Neural cell (in vitro differentiated cells): ENCODE data around the gene P2RX3. TPM values are rescaled to one million over a fixed set of nuclear protein-coding genes. Genes with fewer than 3 reads are reported as not detected.

ENCODE experiments used
- H2AFZ ChIP-seq: fragments of 200-600, 300-800 bp; sonication (generic), shearing (Covaris generic); 2 replicates; pipeline ENCODE4 v1.6.0; 2014; ENCODE audit warnings: low read depth, mild to moderate bottlenecking, antibody characterized with exemption, low read length, moderate library complexity
- H3F3A ChIP-seq: fragments of 200-600 bp; shearing (Covaris generic); 2 replicates; pipeline ENCODE4 v1.6.1; 2016; ENCODE audit warnings: mild to moderate bottlenecking, moderate library complexity, mixed read lengths, antibody characterized with exemption, low read length; ENCODE audit not compliant: insufficient read depth, poor library complexity, severe bottlenecking
- H3K27ac ChIP-seq: fragments of 200-600, 300-800 bp; sonication (generic), shearing (Covaris generic); 2 replicates; pipeline ENCODE4 v1.5.1; 2014; ENCODE audit warnings: mild to moderate bottlenecking, low read length, moderate library complexity
- H3K27me3 ChIP-seq: fragments of 300-800, 200-600 bp; sonication (generic), shearing (Covaris generic); 2 replicates; pipeline ENCODE4 v1.6.0; 2014; ENCODE audit warnings: mild to moderate bottlenecking, low read depth, low read length, moderate library complexity; ENCODE audit not compliant: insufficient read depth
- H3K36me3 ChIP-seq: fragments of 300-800, 200-600 bp; sonication (generic), shearing (Covaris generic); 2 replicates; pipeline ENCODE4 v1.5.1; 2014; ENCODE audit warnings: mild to moderate bottlenecking, antibody characterized with exemption, low read length, moderate library complexity; ENCODE audit not compliant: insufficient read depth
- H3K4me2 ChIP-seq: fragments of 300-800, 200-600 bp; sonication (generic), shearing (Covaris generic); 2 replicates; pipeline ENCODE4 v1.6.0; 2014; ENCODE audit warnings: mild to moderate bottlenecking, low read length
- H3K4me3 ChIP-seq: fragments of 300-800, 200-600 bp; sonication (generic), shearing (Covaris generic); 2 replicates; pipeline ENCODE4 v1.5.1; 2014; ENCODE audit warnings: mild to moderate bottlenecking, low read length, moderate library complexity
- H3K79me2 ChIP-seq: fragments of 200-600 bp; shearing (Covaris generic); replicated peaks from 2 replicates; pipeline ENCODE4 v1.6.0; 2014; ENCODE audit warnings: mild to moderate bottlenecking, low read length, moderate library complexity; ENCODE audit not compliant: insufficient read depth
- H3K9ac ChIP-seq: fragments of 300-800, 200-600 bp; sonication (generic), shearing (Covaris generic); 2 replicates; pipeline ENCODE4 v1.6.1; 2016; ENCODE audit warnings: mild to moderate bottlenecking, low read length, mixed read lengths
- H3K9me2 ChIP-seq: fragments of 200-600 bp; shearing (Covaris generic); 2 replicates; pipeline ENCODE4 v1.6.1; 2016; ENCODE audit warnings: mild to moderate bottlenecking, low read length, mixed read lengths; ENCODE audit not compliant: insufficient read depth
- H3K9me3 ChIP-seq: fragments of 200-600, 300-800 bp; sonication (generic), shearing (Covaris generic); 2 replicates; pipeline ENCODE4 v1.6.1; 2016; ENCODE audit warnings: mild to moderate bottlenecking, mixed run types, low read length, moderate library complexity, mixed read lengths
- H4K20me1 ChIP-seq: fragments of 200-600 bp; shearing (Covaris generic); 2 replicates; pipeline ENCODE4 v1.6.1; 2016; ENCODE audit warnings: mild to moderate bottlenecking, mixed run types; ENCODE audit not compliant: insufficient read depth
- CTCF ChIP-seq: fragments of 450-650 bp; IDR thresholded peaks from 2 replicates; pipeline ENCODE4 v1.5.1; 2014; ENCODE audit warnings: antibody characterized with exemption, mild to moderate bottlenecking, moderate library complexity; ENCODE audit not compliant: poor library complexity, severe bottlenecking
- EP300 ChIP-seq: fragments of 450-650 bp; conservative IDR thresholded peaks from 2 replicates; pipeline ENCODE4 v1.6.1; 2014; ENCODE audit warnings: antibody characterized with exemption, mild to moderate bottlenecking, moderate library complexity; ENCODE audit not compliant: poor library complexity, severe bottlenecking
- EZH2 ChIP-seq: fragments of 200-600, 300-800 bp; shearing (Covaris generic), sonication (generic); IDR thresholded peaks from 2 replicates; pipeline ENCODE4 v1.6.1; 2014; ENCODE audit warnings: antibody characterized with exemption, low read length, borderline replicate concordance, mild to moderate bottlenecking; ENCODE audit not compliant: insufficient read depth, poor library complexity, severe bottlenecking
- MXI1 ChIP-seq: fragments of 450-650 bp; conservative IDR thresholded peaks from 2 replicates; pipeline ENCODE4 v1.6.1; 2014; ENCODE audit warnings: antibody characterized with exemption, mild to moderate bottlenecking; ENCODE audit not compliant: poor library complexity, severe bottlenecking
- POLR2AphosphoS5 ChIP-seq: IDR thresholded peaks from 2 replicates; pipeline ENCODE4 v1.6.1; 2012
- RAD21 ChIP-seq: fragments of 450-650 bp; conservative IDR thresholded peaks from 2 replicates; pipeline ENCODE4 v1.6.1; 2014; ENCODE audit warnings: antibody characterized with exemption, mild to moderate bottlenecking, moderate library complexity
- REST ChIP-seq: IDR thresholded peaks from 2 replicates; pipeline ENCODE4 v1.6.1; 2012; ENCODE audit warnings: borderline replicate concordance
- SMC3 ChIP-seq: fragments of 450-650 bp; conservative IDR thresholded peaks from 2 replicates; pipeline ENCODE4 v1.6.1; 2014; ENCODE audit warnings: antibody characterized with exemption, mild to moderate bottlenecking, moderate library complexity; ENCODE audit not compliant: poor library complexity
- TAF1 ChIP-seq: IDR thresholded peaks from 2 replicates; pipeline ENCODE4 v1.6.1; 2012; ENCODE audit warnings: low read depth
- polyA plus RNA-seq: library from polyadenylated mRNA; depleted of rRNA; stranded (reverse); fragments of >200 nt; gene quantifications from 2 replicates; pipeline ENCODE4 v1.2.3, GENCODE V29; 2014

P2RX3 gene
- polyA plus RNA-seq, 1 donor from 2014 or later: not detected

- peaks cover 30% of the 10 kb centered on the region for H3K79me2 ChIP-seq
- H2AFZ ChIP-seq: no peak overlapping the region
- TF ChIP-seq REST (no peak), TAF1 (no peak), POLR2AphosphoS5 (no peak), MXI1 (no peak), RAD21 (no peak), CTCF (no peak), EZH2 (no peak), EP300 (no peak), SMC3 (no peak)
- no peaks in the 10 kb centered on the region for H3K27me3 ChIP-seq
- H3K9me3 ChIP-seq: no peaks in the 10 kb centered on the region
- H3K4me3 ChIP-seq: peak overlapping the region; percentile 92
- H3K9ac ChIP-seq: peak overlapping the region; percentile 25
- H3F3A ChIP-seq: peaks cover 3% of the 10 kb centered on the region
- H3K27ac ChIP-seq: no peak overlapping the region
- H3K9me2 ChIP-seq: no peaks in the 10 kb centered on the region
- peaks cover 7% of the 10 kb centered on the region for H3K36me3 ChIP-seq
- H3K4me2 ChIP-seq: no peak overlapping the region
- H4K20me1 ChIP-seq: no peaks in the 10 kb centered on the region
These were observed 16.5 kb upstream of the P2RX3 start for GRCh38 chr11:57321388-57322255.

DNA sequence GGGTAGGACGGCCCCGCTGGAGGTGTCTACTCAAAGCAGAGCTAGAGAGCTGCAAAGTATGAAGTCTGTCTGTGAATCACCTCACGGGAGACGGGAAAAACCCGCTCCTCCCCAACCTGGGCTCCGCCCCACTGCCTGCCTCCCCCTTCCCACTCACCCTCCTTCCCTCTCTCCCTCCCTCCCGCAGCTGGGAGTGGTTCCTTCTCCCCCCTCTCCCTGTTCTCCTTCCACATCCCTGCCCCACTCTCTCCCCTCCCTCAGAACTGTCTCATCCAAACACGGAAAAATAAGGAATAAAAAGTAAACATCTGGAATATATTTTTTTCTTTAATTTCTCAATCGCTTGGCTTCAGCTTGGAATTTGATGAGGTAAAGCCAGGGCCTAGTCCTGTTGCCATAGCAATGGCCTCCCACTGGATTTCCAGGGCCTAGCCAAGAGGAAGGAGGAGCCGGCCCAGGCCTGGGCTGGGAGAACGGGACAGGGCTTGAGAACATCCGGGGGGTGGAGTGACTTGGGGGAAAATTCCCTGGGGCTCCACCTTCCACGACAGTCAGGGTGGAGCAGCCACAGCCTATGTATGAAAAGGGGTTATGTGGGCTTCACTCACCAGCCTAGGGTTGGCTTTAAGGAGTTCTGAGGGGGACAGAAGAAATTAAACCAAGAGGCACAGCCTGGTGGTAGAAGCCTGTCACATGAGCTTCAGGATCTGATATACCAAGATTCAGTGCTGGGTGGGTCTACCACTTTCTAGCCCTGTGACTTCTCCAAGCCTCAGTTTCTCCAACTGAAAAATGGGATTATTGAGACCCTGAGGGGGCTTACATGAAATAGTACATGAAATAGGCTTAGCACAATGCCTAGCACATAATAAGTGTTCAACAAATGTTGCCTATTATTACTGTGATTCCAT is 15.6 kb upstream of the P2RX3 start:
- Histone ChIP-seq H3K9ac (peak overlapping the region; percentile 25), H3K79me2 (peaks cover 30% of the 10 kb centered on the region), H3K9me3 (no peaks in the 10 kb centered on the region), H3K4me2 (no peak overlapping the region), H3K36me3 (peaks cover 10% of the 10 kb centered on the region), H3K4me3 (peak overlapping the region; percentile 92), H2AFZ (no peak overlapping the region), H3F3A (peaks cover 3% of the 10 kb centered on the region), H3K27me3 (no peaks in the 10 kb centered on the region), H3K9me2 (no peaks in the 10 kb centered on the region), H3K27ac (peak overlapping the region; percentile 3), H4K20me1 (no peaks in the 10 kb centered on the region)
- TF ChIP-seq TAF1: no peak
- TF ChIP-seq POLR2AphosphoS5: no peak
- no peak for TF ChIP-seq EZH2
- no peak for TF ChIP-seq CTCF
- TF ChIP-seq RAD21: no peak
